CD1c-positive myeloid dendritic cell (primary cell): ENCODE results near the gene CHST12.
A peak's percentile ranks its signal among the peaks of the same experiment; 100 is the strongest.
"Not testable (repeated sequence)": the region's sequence is repeated elsewhere in the genome, so short reads cannot be mapped to it uniquely, and the experiment has no call there.

Source experiments
- DNase-seq: peaks from one replicate; pipeline ENCODE4 v3.0.0-alpha.2; 2016; ENCODE audit errors: extremely low spot score

The CHST12 gene

DNA sequence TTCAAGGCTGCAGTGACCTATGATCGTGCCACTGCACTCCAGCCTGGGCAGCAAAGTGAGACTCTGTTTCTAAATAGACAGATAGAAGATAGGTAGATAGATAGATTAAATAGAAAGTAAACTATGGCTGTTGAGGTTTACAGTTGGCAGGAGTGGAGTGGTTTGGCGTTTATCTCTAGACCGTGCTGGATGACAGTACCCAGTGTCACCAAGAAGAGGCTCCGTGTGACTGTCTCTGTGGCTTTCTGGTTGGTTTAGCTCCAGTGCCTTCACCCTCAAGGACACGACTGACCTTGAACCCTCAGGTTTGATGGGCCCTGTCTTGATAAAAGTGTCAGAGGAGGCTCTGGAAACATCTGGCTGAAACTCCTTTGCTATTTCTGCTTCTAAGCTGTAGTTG lies 31.7 kb downstream of the CHST12 start:
- no peak for DNase-seq

GRCh38 chr7:2436341-2437104 lies 33.1 kb downstream of the CHST12 start:
- no peak for DNase-seq

- no peak for DNase-seq
Observed at GRCh38 chr7:2437136-2437535, 33.7 kb downstream of the CHST12 start.

DNA sequence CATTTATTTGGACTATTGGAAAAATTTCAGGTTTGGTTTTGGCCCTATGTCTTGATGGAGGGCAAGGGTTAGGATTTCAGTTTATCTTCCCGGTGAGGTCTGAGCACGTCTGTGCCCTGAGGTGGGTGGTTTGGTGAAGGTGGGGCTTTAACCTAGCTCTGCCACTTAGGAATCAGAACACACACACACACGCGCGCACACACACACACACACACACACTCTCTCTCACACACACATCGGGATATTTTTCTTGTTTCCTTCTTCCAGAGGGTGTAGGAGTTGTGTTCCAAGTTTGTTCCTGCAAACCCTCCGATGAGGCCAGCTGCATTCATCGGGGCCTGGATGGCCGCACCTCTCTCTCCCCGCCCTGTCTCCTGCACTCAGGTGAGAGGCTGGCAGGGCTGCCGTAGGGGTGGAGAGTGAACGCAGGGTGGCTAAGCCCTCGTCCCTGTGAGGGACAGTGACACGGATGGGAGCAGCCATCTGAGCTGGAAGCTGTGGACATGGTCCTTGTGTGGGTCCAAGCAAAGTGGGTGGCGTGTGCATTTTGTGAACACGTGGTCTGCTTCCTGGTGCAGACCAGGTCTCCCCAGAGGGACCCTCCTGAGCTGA lies 34.2 kb downstream of the CHST12 start:
- no peak for DNase-seq

GRCh38 chr7:2438186-2438585 lies 34.8 kb downstream of the CHST12 start:
- no peak for DNase-seq

GRCh38 chr7:2438775-2439174 lies 35.4 kb downstream of the CHST12 start:
- DNase-seq, result no peak

DNA sequence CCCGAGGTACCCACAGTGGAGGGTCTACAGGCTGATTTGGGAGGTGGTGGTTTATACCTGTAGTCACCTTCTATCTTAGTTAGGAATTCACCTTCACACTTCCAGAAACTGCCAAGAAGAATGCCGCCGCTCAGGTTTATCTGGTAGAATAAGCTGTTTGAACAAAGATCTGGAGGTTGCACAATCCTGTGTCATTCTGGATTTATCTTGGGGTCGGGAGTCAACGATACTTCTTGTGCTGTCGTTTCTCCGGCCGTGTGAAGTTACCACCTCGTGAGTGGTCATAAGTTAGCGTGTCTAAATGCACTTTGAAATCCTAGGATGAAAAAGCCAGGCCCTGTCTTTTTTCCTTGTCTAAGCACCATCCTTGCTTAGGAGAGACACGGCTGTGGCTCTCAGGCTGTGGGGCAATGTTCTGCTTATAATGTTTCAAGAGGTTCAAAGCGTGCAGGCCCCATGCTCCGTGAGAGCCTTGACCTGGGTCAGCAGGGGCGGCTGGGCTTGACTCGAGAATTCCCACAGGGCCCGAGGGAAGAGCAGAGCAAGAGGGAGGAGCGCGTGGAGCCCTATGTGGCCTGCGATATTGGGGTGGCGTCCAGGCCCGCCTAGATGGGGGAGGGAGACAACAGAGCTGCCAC lies 37.3 kb downstream of the CHST12 start:
- DNase-seq, result no peak

- no peak for DNase-seq
Observed at GRCh38 chr7:2441430-2442058, 38.1 kb downstream of the CHST12 start.

- no peak for DNase-seq
Observed at GRCh38 chr7:2443491-2443890, 40.1 kb downstream of the CHST12 start.

- DNase-seq, result no peak
Observed at GRCh38 chr7:2444476-2444875, 41.1 kb downstream of the CHST12 start.

GRCh38 chr7:2445047-2445446 lies 41.6 kb downstream of the CHST12 start:
- no peak for DNase-seq

GRCh38 chr7:2445898-2446555 lies 42.6 kb downstream of the CHST12 start:
- no peak for DNase-seq

DNA sequence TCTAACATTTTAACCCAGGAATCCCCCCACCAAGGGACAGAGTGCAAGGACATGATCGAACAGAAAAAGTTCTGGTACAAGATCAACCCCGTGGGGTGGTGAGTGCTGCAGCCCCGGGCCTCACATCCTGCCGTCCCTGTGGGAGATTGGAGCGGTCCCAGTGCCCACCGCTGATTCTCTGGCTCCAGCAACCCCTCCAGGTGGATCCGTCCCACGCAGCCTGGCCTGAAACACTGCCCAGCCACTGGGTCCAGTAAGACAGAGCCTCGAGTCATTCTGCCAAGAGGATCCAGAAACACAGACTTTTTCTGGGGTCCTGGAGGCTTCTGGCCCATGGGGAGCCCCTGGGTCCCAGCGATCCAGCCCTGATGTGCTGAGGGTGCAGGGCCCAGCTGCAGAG lies 43.3 kb downstream of the CHST12 start:
- DNase-seq, result no peak

DNA sequence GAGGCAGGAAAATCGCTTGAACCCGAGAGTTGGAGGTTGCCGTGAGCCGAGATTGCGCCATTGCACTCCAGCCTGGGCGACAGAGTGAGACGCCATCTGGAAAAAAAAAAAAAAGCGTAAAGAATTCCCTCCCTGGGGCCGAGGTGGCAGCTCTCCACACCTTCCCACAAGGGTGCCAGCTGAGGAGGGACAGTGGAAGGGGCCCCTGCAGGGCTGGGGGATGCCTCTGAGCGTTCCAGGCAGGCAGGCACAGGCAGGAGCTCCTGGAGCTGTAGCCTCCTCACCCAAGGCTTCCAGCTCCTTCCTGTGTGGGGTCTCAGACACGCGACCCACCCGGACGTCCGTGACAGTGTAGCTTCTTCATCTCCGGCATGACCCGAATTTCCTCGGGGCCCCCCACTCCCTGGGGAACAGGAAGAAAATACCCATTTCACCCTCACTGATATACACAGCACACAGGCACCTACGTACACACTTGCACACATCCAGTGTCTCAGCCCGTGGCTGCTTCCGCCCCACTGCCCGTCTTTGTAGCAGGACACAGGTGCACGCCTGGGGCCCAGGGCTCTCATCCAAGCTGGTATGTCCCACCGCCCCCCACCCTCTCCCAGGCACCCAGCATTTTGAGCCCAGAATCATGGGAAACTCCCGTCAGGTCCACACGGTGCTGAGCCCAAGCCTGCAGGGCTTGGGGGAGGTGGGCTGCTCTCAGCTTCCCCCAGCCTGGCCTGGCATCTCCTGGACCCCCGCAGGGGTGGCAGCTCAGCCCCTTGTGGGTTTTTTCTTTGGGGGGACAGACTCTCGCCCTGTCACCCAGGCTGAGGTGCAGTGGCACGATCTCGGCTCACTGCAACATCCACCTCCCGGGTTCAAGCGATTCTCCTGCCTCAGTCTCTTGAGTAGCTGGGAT lies 47.0 kb downstream of the CHST12 start:
- DNase-seq, result no peak

DNA sequence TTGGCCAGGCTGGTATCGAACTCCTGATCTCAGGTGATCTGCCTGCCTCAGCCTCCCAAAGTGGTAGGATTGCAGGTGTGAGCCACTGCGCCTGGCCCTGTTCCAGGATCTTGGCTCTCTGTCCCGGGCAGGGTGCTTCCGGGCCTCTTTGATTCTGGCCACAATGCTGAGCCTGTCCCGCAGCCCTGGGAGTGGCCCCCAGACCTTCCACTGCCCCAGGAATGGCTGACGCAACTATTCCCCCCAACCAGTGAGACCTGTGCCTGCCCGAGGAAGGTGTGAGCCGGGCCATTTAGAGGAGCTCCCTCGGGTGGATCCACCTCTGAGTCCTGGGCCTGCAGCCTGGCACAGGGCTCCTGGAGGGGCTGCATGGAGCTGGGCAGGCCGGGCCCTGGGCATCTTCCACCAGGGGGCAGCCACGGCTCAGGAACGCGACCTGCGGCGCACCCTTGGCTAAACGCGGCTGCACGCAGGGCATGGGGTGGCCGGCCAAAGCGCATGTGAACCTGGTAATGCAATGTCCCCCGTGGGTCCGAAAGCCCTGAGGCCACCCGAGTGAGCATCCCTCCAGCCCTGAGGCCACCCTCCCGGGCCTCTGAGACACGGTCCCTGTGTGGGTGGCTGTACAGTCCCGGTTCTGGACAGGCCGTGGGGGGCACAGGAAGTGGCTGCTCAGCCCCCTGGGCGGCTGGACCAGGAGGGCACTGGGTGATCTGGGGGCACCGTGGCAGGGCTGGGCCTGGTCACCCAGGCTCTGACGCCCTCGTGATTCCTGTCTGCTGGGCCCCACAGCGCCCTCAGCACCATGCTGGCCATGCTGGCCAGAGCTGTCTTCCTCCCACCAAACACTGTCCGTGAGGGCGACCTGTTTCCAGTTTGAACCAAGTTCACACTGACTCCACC lies 48.0 kb downstream of the CHST12 start:
- DNase-seq, result peak; percentile 83

DNA sequence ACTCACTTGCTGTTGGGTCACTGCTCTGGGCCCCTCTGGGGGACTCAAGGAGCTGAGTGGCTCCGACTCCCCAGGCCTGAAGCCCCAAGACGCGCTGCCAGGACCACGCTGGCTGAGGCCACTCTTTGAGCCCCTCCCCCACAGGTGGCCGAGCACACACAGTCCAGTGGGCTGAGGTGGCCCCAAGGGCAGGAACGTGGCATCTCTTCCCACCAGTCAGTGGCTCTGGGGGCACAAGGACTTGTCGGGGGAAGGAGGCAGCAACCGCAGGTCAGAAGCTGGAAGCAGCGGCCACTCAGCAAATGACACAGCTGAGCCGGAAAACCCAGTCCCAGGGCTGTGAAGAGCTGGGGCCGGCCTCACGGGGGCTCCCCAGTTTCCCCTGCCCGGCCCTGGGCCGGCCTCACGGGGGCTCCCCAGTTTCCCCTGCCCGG lies 48.7 kb downstream of the CHST12 start:
- peak; percentile 10 for DNase-seq

- no peak for DNase-seq
Observed at GRCh38 chr7:2452643-2453270, 49.3 kb downstream of the CHST12 start.

GRCh38 chr7:2453849-2454248 lies 50.4 kb downstream of the CHST12 start:
- DNase-seq, result not testable (repeated sequence)

- DNase-seq, result no peak
Observed at GRCh38 chr7:2459674-2460073, 56.3 kb downstream of the CHST12 start.
